GM12874 (cell line): ENCODE data around the gene KRT20.

Experiments
- CTCF ChIP-seq: IDR thresholded peaks from 2 replicates; pipeline ENCODE4 v1.5.1; 2011; ENCODE audit warnings: low read depth, mild to moderate bottlenecking, control low read depth, low read length, moderate library complexity; ENCODE audit not compliant: insufficient read depth

The KRT20 gene

GRCh38 chr17:40848583-40849235, 36.3 kb downstream of the KRT20 start:
- no peak for TF ChIP-seq CTCF

GRCh38 chr17:40846515-40847144, 38.4 kb downstream of the KRT20 start:
- no peak for TF ChIP-seq CTCF

- no peak for TF ChIP-seq CTCF
These were observed 40.4 kb downstream of the KRT20 start for GRCh38 chr17:40844671-40845107.

GRCh38 chr17:40843242-40843641, 41.8 kb downstream of the KRT20 start:
- TF ChIP-seq CTCF, result no peak

GRCh38 chr17:40841246-40841645, 43.8 kb downstream of the KRT20 start:
- no peak for TF ChIP-seq CTCF

GRCh38 chr17:40839194-40839593, 45.8 kb downstream of the KRT20 start:
- TF ChIP-seq CTCF, result no peak

GRCh38 chr17:40836020-40836419, 49.0 kb downstream of the KRT20 start:
- no peak for TF ChIP-seq CTCF
